Progenitor cell of endocrine pancreas (in vitro differentiated cells): Measurements from ENCODE around the gene SSTR5. TPM values are rescaled to one million over a fixed set of nuclear protein-coding genes. Genes with fewer than 3 reads are reported as not detected.
A peak's percentile ranks its signal among the peaks of the same experiment; 100 is the strongest.
"Not testable (repeated sequence)": the region's sequence is repeated elsewhere in the genome, so short reads cannot be mapped to it uniquely, and the experiment has no call there.

Source experiments
- DNase-seq: peaks from one replicate; pipeline ENCODE4 v3.0.0; 2021; ENCODE audit warnings: low spot score; ENCODE audit not compliant: unreplicated experiment
- H3K27ac Mint-ChIP-seq: 2 replicates; pipeline ENCODE4 v1.8.0; 2021; ENCODE audit warnings: mild to moderate bottlenecking, moderate library complexity, mixed read lengths
- H3K27me3 Mint-ChIP-seq: 2 replicates; pipeline ENCODE4 v1.8.0; 2021; ENCODE audit warnings: mixed read lengths
- H3K36me3 Mint-ChIP-seq: 2 replicates; pipeline ENCODE4 v1.8.0; 2022; ENCODE audit warnings: mixed read lengths; ENCODE audit not compliant: insufficient read depth
- H3K4me1 Mint-ChIP-seq: 2 replicates; pipeline ENCODE4 v1.8.0; 2021; ENCODE audit warnings: low read depth, mixed read lengths
- H3K4me3 Mint-ChIP-seq: 2 replicates; pipeline ENCODE4 v1.8.0; 2021; ENCODE audit warnings: low read depth, mild to moderate bottlenecking, moderate library complexity, mixed read lengths
- H3K9me3 Mint-ChIP-seq: 2 replicates; pipeline ENCODE4 v1.8.0; 2021; ENCODE audit warnings: low read depth, mixed read lengths
- CTCF ChIP-seq: fragments of 200-600 bp; sonication (generic); IDR thresholded peaks from one replicate; pipeline ENCODE4 v1.5.0; 2021; ENCODE audit warnings: antibody characterized with exemption, mild to moderate bottlenecking; ENCODE audit not compliant: unreplicated experiment
- total RNA-seq: library from RNA; stranded (reverse); gene quantifications from 2 replicates; pipeline ENCODE4 v1.2.1, GENCODE V29; 2021

SSTR5 gene
- total RNA-seq, 1 donor from 2014 or later, result 1.4 TPM

GRCh38 chr16:1089822-1090619 lies 17.5 kb downstream of the SSTR5 start:
- Mint-ChIP-seq H3K9me3 (peaks cover 8% of the 10 kb centered on the region), H3K4me1 (peaks cover 9% of the 10 kb centered on the region), H3K27ac (no peak overlapping the region), H3K27me3 (peaks cover 16% of the 10 kb centered on the region), H3K36me3 (peaks cover 1% of the 10 kb centered on the region), H3K4me3 (no peak overlapping the region)
- TF ChIP-seq CTCF, result peak; percentile 4
- DNase-seq, result no peak

- no peaks in the 10 kb centered on the region for H3K36me3 Mint-ChIP-seq
- TF ChIP-seq CTCF, result no peak
- no peak for DNase-seq
These were observed 18.4 kb downstream of the SSTR5 start for GRCh38 chr16:1090620-1091587.

GRCh38 chr16:1091992-1092552 lies 19.5 kb downstream of the SSTR5 start:
- peak overlapping the region; percentile 56 for H3K27ac Mint-ChIP-seq
- H3K27me3 Mint-ChIP-seq, result peaks cover 10% of the 10 kb centered on the region
- no peaks in the 10 kb centered on the region for H3K36me3 Mint-ChIP-seq
- no peak overlapping the region for H3K4me3 Mint-ChIP-seq
- no peak for DNase-seq
- TF ChIP-seq CTCF, result no peak
- peaks cover 9% of the 10 kb centered on the region for H3K4me1 Mint-ChIP-seq
- H3K9me3 Mint-ChIP-seq, result no peaks in the 10 kb centered on the region

More at GRCh38 chr16:1090620-1091587, 18.4 kb downstream of the SSTR5 start:
- no peak overlapping the region for H3K4me3 Mint-ChIP-seq
- H3K27ac Mint-ChIP-seq, result no peak overlapping the region
- peaks cover 10% of the 10 kb centered on the region for H3K27me3 Mint-ChIP-seq
- peaks cover 9% of the 10 kb centered on the region for H3K4me1 Mint-ChIP-seq
- no peaks in the 10 kb centered on the region for H3K9me3 Mint-ChIP-seq

- H3K27me3 Mint-ChIP-seq, DNase-seq, H3K27ac Mint-ChIP-seq, H3K9me3 Mint-ChIP-seq, H3K36me3 Mint-ChIP-seq, H3K4me1 Mint-ChIP-seq, H3K4me3 Mint-ChIP-seq: not testable (repeated sequence)
These were observed 20.2 kb downstream of the SSTR5 start for GRCh38 chr16:1092685-1093283.

- no peak for DNase-seq
- TF ChIP-seq CTCF, result no peak
- H3K36me3 Mint-ChIP-seq, result no peaks in the 10 kb centered on the region
- H3K4me1 Mint-ChIP-seq, result peaks cover 5% of the 10 kb centered on the region
- H3K27me3 Mint-ChIP-seq, result peaks cover 1% of the 10 kb centered on the region
- peak overlapping the region; percentile 93 for H3K27ac Mint-ChIP-seq
- no peaks in the 10 kb centered on the region for H3K9me3 Mint-ChIP-seq
- H3K4me3 Mint-ChIP-seq, result no peak overlapping the region
These were observed 21.0 kb downstream of the SSTR5 start for GRCh38 chr16:1093284-1094123.
